Stimulated activated CD4-positive, alpha-beta T cell treated with anti-CD3 and anti-CD28 coated beads, TNF-alpha, amount 100 ng/mL, for 4 hours (primary cell): ENCODE data around the gene WRNIP1.

ENCODE experiments used
- DNase-seq, 3 experiments: peaks; one replicate each; pipeline ENCODE4 v3.0.0-alpha.2; 2020; ENCODE audit warnings: low read depth in 3 of 3

Gene WRNIP1

DNA sequence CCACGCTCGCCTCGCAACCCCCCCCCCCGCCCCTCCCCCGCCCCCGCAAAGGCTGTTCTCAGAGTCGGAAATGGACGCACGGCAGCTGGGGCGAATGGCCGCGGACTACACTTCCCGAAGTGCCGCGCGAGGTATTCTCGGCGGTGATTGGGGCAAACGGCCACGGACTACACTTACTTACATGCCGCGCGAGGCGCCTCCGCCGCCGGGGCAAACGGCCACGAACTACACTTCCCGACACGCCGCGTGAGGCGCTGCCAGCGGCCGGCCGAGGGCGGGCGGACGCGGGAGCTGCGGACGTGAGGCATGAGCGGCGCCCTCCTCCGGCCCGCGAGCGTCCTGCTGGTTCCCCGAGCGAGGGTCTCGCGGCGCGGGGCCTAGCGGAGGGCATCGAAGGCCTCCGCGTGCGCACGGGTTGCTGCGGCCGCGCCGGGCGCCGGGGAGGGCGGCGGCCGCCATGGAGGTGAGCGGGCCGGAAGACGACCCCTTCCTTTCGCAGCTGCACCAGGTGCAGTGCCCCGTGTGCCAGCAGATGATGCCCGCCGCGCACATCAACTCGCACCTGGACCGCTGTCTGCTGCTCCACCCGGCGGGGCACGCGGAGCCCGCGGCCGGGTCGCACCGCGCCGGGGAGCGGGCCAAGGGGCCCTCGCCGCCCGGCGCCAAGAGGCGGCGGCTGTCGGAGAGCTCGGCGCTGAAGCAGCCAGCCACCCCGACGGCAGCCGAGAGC is at the start of gene WRNIP1:
Gene WRNIP1, plus strand, starts transcription at position 228 of the 730 bp plus-strand sequence. Its CDS starts 230 bp downstream, at position 458.
- DNase-seq, result peak; percentile 80 to 95 (median 94)

DNA sequence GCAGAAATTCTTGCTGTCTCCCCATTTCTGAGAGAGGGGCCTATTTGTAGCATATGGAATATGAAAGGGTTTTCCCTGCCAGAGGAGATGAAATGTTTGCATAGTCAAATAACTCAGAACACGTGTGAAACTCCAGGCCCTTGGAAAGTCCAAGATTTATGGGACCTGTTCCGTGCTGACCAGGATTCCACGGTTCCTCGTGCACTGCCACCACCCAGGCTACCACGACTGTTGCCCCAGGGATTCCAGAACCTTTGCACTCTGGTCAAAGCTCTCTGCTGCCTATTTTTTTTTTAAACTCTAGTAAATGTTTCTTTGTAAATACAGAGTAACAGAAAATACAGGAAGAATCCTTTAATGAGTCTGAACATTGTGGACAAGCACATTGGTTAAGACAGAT is 49.5 kb upstream of the WRNIP1 start:
- no peak for DNase-seq

DNA sequence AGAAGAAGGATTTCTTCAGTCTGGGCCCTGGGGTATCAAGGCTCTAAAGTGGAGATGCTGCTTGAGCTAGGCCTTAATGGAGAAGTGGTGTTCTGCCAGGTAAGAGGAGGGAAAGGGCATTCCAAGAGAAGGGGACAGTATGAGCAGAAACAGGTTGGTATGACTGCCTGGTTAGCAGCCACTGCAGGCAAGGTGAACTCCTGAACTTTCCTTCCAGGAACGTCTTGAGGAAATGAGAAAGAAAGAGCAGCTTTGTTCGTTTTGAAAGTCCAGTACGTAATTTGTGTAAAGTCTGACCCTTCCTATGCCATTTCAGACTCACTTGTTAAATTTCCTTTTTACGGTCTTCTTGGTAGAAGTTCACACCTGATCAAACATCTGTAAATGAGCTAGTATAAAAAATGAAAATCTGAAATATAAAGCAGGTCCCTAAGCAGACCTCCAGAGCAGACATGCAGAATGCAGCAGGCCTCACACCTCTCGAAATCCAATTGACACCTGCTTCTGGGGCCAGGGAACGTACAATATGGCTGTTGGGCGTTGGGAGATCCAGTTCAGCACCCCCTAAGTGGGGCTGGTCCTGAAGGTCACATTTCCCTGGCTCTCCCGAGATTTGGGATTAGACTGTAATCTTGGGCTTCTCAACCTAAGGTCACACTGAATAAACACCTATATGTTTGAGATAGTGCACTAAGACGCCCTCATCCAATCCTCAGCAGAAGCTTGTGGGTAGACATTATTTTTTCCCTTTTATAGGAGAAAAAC is 48.1 kb upstream of the WRNIP1 start:
- DNase-seq, result no peak

DNA sequence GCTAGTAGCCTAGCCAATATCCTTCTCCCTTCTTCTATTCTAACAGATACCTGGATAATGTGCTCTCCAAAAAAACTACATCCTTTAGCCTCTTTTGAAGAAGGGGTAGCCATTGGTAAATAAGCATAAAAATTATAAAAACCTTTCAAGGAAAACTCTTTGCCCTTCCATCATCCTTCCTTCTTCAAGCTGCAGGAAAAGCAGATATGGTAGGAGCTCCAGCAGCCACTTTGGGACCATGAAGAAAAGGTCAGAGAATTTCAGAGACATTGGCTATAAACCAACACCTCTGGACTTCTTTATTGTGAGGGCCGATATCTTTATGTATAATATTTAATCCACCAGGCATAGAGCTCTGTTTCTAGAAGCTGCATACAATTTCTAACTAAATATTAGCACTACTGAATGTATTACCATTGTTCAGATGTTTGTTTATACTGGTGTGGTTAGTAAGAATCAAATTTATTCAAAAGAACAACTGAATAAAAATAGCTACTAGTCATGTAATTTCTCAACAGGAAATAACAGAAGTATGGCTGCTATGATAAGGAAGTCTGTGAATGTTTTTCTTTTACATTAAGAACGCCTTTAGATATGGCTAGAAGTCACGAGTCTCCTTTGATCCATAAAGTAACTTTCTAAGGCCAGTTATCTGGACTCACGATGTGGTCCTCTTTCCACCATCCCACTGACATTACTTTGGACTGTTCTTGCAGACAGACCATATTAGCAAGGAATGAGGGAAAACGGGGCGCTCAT is 46.7 kb upstream of the WRNIP1 start:
- no peak for DNase-seq

DNA sequence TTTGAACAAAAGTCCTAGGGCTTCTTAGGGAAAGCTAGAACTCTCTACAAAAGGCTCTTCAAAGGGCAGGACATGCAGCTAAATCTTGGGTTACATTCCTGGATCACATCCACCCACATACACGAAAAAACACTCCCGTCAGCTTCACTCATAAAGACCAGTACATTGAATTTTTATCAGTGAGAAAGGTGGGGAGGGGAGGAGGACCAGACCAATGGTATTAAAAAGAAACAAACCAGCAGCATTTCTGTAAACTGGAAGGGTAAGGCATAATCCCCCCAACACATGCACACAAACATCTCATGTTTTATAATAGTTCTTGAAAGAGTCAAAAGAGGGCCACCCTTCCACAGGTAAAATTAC is 46.1 kb upstream of the WRNIP1 start:
- no peak for DNase-seq

DNA sequence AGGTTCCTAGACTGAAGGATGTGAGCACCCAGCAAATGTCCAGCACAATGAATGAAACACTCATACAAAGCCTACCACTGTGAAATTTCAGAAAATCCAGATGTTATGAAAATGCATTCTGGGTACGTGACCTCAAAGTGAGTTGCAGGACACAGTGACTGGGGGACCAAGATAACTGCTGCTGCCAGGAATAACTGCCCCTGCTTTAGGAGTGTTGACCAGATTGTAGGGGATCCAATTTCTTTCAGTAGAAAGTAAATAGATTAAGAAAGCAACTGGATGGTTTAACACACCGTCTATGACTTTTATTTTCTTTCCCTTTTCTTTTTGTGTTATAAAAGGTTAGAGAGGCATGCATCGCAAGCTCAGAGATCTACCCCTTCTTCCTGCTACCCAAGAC is 44.0 kb upstream of the WRNIP1 start:
- DNase-seq, result no peak

DNA sequence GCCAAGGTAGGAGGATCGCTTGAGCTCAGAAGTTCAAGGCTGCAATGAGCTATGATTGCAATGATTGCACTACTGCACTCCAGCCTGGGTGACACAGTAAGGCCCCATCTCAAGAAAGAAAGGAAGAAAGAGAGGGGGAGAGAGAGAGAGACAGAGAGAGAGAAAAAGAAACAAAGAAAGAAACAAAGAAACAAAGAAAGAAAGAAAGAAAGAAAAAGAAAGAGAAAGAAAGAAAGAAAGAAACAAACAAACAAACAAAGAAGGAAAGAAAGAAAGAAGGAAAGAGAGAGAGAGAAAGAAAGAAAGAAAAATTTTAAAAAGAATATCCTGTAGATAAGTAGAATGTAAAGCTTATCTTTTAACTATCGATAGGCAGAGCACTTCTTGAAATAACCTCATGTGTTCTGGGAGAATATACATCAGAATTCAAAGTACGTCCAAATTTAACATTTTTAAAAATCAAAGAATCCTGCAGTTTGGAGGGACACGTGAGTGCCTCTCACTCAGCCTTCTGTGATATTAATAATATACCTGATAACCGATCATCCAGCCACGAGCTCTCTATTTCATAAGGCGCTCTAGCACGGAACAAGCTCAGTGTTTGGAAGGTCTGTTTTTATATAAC is 39.7 kb upstream of the WRNIP1 start:
- DNase-seq, result no peak

DNA sequence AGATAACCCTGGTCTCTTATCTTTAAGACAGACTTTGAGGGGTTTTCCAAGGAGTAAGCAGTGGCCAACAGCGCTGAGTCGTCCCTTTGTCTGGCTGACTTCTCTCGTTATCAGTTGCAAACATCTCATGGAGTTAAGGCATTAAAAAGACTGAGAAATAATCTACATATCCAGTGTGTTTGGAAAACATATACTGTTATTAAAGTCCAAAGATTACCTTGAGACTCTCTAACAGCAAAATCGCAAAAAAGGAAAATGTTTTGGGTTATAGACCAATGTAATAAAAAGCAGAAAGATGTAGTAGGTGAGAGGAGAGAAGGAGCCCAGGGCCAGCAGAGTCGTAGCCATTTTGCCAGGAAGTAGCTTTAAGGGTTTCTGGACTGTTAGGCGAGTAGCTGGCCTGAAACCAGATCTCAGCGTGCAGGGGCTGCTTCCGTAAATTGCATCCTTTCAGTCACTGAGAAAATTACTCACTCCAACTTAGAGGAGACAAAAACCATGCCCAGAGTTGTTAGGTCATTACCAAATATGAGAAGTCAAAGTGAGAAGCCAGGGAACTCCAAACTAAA is 39.1 kb upstream of the WRNIP1 start:
- DNase-seq, result no peak

DNA sequence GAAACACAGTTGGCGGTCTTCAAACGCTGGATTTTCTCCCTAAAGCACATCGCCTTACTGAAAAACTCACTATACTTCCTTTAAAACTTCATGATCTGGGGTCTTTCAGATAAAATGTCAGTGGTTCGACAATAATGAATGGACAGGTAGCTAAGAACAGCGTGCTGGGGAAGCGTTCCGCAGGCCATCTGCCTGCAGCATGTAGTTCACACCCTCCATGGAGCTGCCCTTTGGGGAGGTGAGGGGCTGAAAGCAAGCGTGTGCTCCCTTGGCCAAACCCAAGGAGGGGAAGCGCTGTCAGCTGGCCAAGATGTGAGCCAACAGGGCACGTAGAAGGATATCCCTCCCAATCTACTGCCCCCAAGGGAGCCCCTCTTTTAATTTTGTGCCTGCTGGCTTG is 35.3 kb upstream of the WRNIP1 start:
- no peak for DNase-seq

DNA sequence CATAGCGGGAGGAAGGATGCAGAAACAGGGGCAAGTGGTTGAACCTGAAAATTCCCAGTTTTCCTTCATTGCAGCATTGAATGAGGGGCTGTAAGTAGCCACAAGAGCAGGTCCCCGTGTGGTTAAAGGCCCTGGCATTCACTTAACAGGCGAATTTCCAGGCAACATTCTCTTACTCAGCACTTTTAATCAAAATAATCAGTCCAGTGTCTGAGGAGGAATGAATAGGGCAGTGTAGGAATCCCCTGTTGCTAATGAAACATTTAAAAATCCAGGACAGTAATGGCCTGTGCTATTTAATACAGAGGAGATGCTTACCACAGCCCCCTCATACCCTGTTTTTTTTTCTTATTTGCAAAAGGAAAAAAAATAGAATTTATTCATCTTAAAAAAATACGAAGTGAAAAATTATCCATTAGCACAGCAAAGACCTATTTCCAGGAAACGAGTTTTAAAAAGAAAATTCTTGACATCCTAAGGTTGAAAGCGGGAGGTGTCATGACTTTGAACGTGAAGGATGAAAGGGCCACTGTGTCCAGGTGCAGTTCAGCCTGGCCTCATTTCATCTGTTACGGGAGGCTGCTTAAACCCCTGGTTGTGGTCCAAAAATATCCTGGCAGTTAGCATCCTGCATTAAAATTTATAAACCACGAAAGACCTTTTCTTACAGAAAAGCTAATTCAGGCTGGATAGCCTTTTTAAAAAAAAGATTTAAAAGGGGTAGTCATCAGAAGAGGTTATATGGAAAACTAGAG is 34.7 kb upstream of the WRNIP1 start:
- no peak for DNase-seq

DNA sequence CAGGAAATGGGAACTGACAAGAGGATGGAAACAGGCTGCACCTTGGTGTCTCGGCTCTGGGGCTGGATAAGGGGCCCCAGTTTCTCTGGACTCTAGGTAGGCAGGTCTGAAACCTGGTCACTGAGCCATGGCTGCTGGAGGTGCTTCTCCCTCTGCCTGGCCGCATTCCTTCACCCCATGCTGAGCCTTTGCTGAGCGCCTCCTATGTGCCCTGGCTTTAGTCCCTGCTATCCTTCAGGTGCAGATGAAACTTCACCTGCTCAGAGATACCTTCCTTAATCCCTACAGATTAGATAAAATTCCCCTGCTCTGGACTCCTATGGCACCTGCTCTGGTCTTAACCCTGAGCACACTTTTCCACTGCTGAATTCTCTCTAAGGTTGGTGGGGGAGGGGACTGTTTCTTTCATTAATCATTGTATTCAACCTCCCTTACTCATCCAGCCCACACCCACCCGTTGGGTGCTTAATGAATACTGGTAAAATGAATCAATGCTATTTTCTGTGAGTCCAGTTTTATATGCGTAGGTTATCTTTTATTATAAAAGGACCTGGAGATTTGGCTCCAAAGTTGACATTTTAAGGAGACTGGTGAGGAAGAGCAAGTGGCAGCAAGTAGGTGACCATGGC is 33.8 kb upstream of the WRNIP1 start:
- no peak for DNase-seq

DNA sequence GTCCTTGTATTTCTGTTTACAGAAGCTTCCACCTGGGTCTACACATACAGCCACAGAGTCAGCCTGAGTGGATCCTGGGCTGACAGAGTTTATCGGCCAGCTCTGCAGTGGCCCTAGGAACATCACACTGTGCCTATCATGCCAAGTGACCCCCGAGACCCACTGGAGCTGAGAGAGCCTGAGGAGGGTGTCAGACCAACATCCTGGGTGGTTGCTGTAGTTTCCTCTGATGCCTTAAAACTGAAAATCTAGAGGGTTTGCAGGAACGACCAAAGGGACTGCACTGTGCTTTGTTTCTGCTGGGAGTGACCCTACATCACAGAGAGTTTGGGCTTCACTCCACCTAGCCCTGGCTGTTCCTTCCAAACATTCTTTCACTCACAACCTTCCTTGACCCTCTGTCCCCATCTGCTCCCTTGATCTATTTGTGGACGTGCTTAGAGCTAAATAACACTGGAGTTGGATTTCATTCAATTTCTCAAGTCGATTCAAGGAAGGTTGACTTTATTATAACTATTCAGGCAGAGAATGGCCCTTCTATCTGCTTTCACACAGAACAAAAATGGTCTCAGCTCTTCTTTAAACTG is 32.6 kb upstream of the WRNIP1 start:
- DNase-seq, result no peak

DNA sequence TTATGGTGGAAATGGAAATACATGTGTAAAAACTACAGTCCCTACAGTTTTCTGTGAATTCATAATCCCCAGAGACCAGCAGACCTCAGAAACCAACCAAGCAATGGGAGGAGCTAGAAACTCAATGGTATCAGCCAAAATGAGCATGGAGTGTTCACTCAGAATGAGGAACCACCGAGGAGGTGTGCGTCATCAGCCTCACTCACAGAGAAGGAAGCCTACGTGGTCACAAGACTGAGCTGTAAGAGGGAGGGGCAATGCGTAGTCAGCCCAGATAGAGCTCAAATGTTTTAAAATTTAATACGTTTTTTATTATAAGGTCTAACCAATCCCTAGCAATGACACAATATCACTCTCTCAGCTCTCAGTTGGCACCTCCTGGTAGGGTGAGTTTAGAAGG is 31.9 kb upstream of the WRNIP1 start:
- peak in 1 of 3 experiments; percentile 2 for DNase-seq

DNA sequence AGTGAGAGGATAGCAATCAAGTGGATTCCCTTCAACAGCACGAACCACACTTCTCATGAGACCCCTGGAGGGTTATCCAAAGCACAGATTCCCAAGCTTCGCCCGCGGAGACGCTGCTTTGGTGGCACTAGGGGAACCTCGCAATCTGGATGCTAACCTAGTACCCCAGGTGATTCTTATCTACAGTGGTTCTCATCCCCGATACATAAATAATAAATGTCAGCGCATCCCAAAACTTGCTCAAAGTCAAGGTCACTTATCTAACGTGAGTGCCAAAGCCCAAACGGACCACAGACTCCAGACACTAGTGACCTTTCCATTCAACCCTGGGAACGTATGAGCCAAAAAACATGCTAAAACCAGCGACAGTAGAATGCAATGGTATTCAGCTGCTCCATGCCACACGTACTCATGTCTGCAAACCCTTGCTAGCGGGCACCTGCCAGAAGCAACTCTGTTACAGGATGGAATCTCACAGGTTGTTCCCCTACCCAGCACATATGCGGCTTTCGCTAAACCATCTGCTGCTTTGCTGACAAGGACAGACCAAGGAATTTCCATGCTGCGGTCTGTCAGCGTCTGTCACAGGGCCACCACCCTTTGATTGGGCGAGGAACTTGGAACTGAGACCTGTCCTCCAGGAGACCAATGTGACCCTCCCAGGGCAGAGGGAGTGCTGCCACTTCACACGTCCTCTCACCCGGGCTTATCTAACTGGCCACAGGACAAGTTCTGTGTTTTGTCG is 31.3 kb upstream of the WRNIP1 start:
- DNase-seq, result no peak

DNA sequence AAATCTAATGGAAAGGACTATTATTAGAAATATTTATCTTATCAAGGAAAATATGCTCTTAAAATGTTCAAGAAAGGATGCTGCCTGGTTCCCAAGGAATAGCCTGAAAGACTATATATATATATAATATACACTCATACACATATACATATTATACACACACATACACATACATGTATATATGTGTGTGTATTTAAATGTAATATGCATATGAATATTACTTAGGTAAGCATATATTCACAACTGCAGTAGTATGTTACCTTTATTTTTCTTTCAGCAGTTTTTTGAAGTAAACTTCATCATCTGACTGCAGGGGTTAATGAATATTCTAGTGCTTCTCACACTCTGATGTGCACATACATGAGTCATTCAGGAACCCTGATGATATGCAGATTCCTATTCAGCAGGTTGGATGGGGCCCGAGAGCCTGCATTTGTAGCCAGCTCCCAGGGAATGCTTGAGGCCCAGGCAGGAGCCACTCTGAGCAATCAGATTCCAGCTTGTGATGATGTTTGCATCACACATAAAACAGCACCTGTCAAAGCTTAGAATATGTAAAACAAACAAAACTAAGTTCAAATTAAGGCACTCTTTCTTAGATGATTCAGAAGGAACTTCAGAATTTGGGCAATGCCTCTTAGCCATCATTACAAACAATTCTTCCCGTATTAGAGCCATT is 30.6 kb upstream of the WRNIP1 start:
- DNase-seq, result no peak

DNA sequence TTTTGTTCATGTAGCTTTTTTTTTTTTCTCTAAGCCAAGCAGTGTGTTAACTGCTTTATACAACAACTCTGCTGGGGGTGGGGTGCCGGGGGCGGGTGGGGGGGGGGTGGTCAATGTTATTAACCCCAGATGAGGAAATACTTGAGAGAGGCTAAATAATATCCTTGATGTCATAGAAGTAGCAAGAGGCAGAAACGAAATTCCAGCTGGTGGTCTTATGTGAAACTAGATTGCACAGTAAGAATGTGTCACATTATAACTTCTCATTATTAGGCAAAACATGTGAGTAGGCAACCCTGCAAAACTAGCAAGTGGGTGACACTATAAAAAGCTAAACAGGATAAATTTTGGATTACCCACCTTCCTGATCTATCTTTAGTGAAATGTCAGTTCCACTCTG is 27.3 kb upstream of the WRNIP1 start:
- DNase-seq, result no peak

DNA sequence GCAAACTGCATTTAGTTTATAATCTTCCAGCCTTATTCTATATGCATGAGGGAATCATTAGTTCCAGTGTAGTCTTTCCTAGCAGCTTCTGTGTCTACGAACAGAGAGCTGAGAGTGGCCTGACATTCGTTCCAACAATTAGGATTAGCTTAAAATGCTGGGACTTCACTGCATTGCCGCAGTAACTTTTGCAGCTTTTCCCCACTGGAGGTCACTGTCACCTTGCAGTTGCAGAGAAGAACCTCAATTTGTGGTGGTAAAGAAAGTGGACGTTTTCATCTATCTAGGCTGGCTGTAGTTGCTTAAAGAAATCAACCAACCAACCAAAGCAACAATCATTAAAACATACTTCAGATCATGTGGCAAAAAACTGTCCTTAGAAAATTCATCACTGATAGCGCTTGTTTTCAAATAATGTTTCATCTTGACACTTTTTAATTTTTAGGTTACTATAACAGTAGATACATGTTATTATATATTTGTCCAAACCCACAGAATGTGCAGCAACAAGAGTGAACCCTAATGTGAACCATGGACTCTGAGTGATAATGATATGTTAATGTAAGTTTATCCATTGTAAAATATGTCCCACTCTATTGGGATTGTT is 26.7 kb upstream of the WRNIP1 start:
- DNase-seq, result peak in 2 of 3 experiments; percentile 21 to 26

DNA sequence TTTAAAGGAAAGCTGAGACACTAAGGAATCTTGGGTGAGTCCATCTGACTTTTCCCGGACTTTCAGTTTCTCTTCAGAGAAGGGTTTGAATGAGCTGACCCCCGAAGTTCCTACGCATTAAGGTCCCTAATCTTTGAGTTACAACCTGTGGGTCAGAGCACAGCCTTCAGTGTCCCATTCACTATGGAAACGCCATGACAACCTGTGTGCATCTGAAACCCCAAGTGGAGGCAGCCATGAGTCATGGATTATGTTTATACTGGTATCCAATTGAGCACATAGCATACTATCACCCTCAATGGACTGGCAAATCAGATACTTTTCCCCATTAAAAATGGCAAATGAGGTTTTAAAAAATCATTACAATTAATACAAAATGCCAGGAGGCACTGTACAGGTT is 25.9 kb upstream of the WRNIP1 start:
- no peak for DNase-seq

DNA sequence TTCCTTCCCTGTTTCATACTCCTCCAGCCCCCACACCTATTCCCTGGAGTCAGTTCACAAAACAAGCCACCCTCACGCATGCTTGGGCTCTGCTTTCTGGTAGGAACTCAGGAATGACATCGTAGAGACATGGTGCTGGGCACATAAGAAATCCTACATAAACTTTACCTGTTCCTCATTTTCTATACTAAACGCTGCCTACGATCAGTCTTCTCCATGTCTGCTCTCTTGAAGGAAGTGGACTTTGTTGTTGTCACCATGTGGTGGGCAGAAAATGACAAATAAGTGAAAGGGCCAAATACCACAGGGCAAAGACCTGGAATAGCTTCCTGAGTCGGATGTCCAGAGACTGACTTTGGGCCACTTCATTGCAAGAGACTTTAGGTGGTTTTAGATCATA is 24.6 kb upstream of the WRNIP1 start:
- DNase-seq, result no peak
